Neural crest cell (in vitro differentiated cells): ENCODE data around the gene NAA20. TPM values are rescaled to one million over a fixed set of nuclear protein-coding genes. Genes with fewer than 3 reads are reported as not detected.
A peak's percentile ranks its signal among the peaks of the same experiment; 100 is the strongest.

Experiments used
- DNase-seq: peaks from one replicate; pipeline ENCODE4 v3.0.0; 2021; ENCODE audit warnings: low read depth, mixed read lengths, low spot score
- H3K27ac Mint-ChIP-seq: one replicate; pipeline ENCODE4 v1.8.0; 2021; ENCODE audit warnings: mild to moderate bottlenecking, mixed read lengths; ENCODE audit not compliant: unreplicated experiment
- H3K27me3 Mint-ChIP-seq: 2 replicates; pipeline ENCODE4 v1.8.0; 2021; ENCODE audit warnings: low read depth, mild to moderate bottlenecking, mixed read lengths
- H3K36me3 Mint-ChIP-seq: 2 replicates; pipeline ENCODE4 v1.8.0; 2021; ENCODE audit warnings: low read depth, mild to moderate bottlenecking, mixed read lengths
- H3K4me1 Mint-ChIP-seq: 2 replicates; pipeline ENCODE4 v1.8.0; 2021; ENCODE audit warnings: mixed read lengths
- H3K4me3 Mint-ChIP-seq: one replicate; pipeline ENCODE4 v1.8.0; 2021; ENCODE audit warnings: mild to moderate bottlenecking, mixed read lengths
- H3K9me3 Mint-ChIP-seq: 2 replicates; pipeline ENCODE4 v1.8.0; 2021; ENCODE audit warnings: mixed read lengths
- CTCF ChIP-seq: fragments of 200-600 bp; sonication (generic); conservative IDR thresholded peaks from 2 replicates; pipeline ENCODE4 v1.5.0; 2021; ENCODE audit warnings: antibody characterized with exemption, mild to moderate bottlenecking
- total RNA-seq: library from RNA; stranded (reverse); gene quantifications from 2 replicates; pipeline ENCODE4 v1.2.1, GENCODE V29; 2021

Gene NAA20
- total RNA-seq, 1 donor from 2014 or later, result 38.2 TPM

- no peaks in the 10 kb centered on the region for H3K9me3 Mint-ChIP-seq
- no peak overlapping the region for H3K4me3 Mint-ChIP-seq
- H3K27ac Mint-ChIP-seq, result no peak overlapping the region
- H3K36me3 Mint-ChIP-seq, result peaks cover 6% of the 10 kb centered on the region
- no peak for TF ChIP-seq CTCF
- DNase-seq, result no peak
- H3K27me3 Mint-ChIP-seq, result no peaks in the 10 kb centered on the region
- peaks cover 52% of the 10 kb centered on the region for H3K4me1 Mint-ChIP-seq
Observed at GRCh38 chr20:19975436-19975799, 41.7 kb upstream of the NAA20 start.

GRCh38 chr20:19975901-19976300 lies 41.3 kb upstream of the NAA20 start:
- H3K36me3 Mint-ChIP-seq, result peaks cover 6% of the 10 kb centered on the region
- no peaks in the 10 kb centered on the region for H3K9me3 Mint-ChIP-seq
- no peak for DNase-seq
- H3K27ac Mint-ChIP-seq, result peak overlapping the region; percentile 31
- TF ChIP-seq CTCF, result no peak
- no peak overlapping the region for H3K4me3 Mint-ChIP-seq
- no peaks in the 10 kb centered on the region for H3K27me3 Mint-ChIP-seq
- H3K4me1 Mint-ChIP-seq, result peaks cover 57% of the 10 kb centered on the region

GRCh38 chr20:19976595-19977372 lies 40.4 kb upstream of the NAA20 start:
- no peaks in the 10 kb centered on the region for H3K9me3 Mint-ChIP-seq
- DNase-seq, result peak; percentile 25
- peaks cover 62% of the 10 kb centered on the region for H3K4me1 Mint-ChIP-seq
- H3K27ac Mint-ChIP-seq, result peak overlapping the region; percentile 92
- peaks cover 6% of the 10 kb centered on the region for H3K36me3 Mint-ChIP-seq
- no peaks in the 10 kb centered on the region for H3K27me3 Mint-ChIP-seq
- peak overlapping the region; percentile 58 for H3K4me3 Mint-ChIP-seq
- TF ChIP-seq CTCF, result no peak

- Mint-ChIP-seq H3K4me1 (peaks cover 62% of the 10 kb centered on the region), H3K27me3 (no peaks in the 10 kb centered on the region), H3K9me3 (no peaks in the 10 kb centered on the region), H3K4me3 (peak overlapping the region; percentile 58), H3K36me3 (peaks cover 6% of the 10 kb centered on the region), H3K27ac (peak overlapping the region; percentile 92)
- no peak for TF ChIP-seq CTCF
- DNase-seq, result no peak
Observed at GRCh38 chr20:19977373-19977770, 39.8 kb upstream of the NAA20 start.

GRCh38 chr20:19978511-19979210 lies 38.5 kb upstream of the NAA20 start:
- H3K9me3 Mint-ChIP-seq, result no peaks in the 10 kb centered on the region
- H3K4me3 Mint-ChIP-seq, result no peak overlapping the region
- no peak for TF ChIP-seq CTCF
- H3K36me3 Mint-ChIP-seq, result peaks cover 4% of the 10 kb centered on the region
- no peaks in the 10 kb centered on the region for H3K27me3 Mint-ChIP-seq
- peaks cover 58% of the 10 kb centered on the region for H3K4me1 Mint-ChIP-seq
- no peak overlapping the region for H3K27ac Mint-ChIP-seq
- DNase-seq, result no peak
